ENCODE results near the gene WSB1. TPM values are rescaled to one million over a fixed set of nuclear protein-coding genes. Genes with fewer than 3 reads are reported as not detected.

The WSB1 gene
- total RNA-seq, 1 donor from 2014 or later: 521 TPM

- Histone ChIP-seq H4K20me1 (ENCODE audit: low read depth) (no peaks in the 10 kb centered on the region), H3K4me1 (no peaks in the 10 kb centered on the region), H3K4me2 (no peak overlapping the region), H3K27me3 (no peaks in the 10 kb centered on the region), H3F3A (ENCODE audit: low read depth) (peaks cover 20% of the 10 kb centered on the region), H3K4me3 (no peak overlapping the region), H3K9ac (no peak overlapping the region), H3K36me3 (peaks cover 16% of the 10 kb centered on the region), H3K27ac (no peak overlapping the region), H2AFZ (replicated peaks) (no peak overlapping the region), H3K9me3 (ENCODE audit: low read depth) (no peaks in the 10 kb centered on the region), H3K79me2 (ENCODE audit: low read depth) (no peaks in the 10 kb centered on the region)
- peaks cover 3% of the 10 kb centered on the region for H3K4me1 Mint-ChIP-seq
- H3K27me3 Mint-ChIP-seq (ENCODE audit: insufficient read depth, low read depth): peaks cover 3% of the 10 kb centered on the region
- DNase-seq (ENCODE audit: low spot score): no peak
- H3K27ac Mint-ChIP-seq: no peak overlapping the region
- H3K36me3 Mint-ChIP-seq: peaks cover 23% of the 10 kb centered on the region
- H3K4me3 Mint-ChIP-seq: no peak overlapping the region
- no peaks in the 10 kb centered on the region for H3K9me3 Mint-ChIP-seq
- TF ChIP-seq CTCF (IDR thresholded peaks at IDR 0.05) (no peak), EZH2phosphoT487 (IDR thresholded peaks at IDR 0.05) (no peak), EZH2 (IDR thresholded peaks at IDR 0.05) (no peak)
Observed at GRCh38 chr17:27318633-27319032, 24.7 kb downstream of the WSB1 start.

- Histone ChIP-seq H3K27me3 (no peaks in the 10 kb centered on the region), H3F3A (ENCODE audit: low read depth) (peaks cover 20% of the 10 kb centered on the region), H4K20me1 (ENCODE audit: low read depth) (no peaks in the 10 kb centered on the region), H3K79me2 (ENCODE audit: low read depth) (no peaks in the 10 kb centered on the region), H3K36me3 (peaks cover 9% of the 10 kb centered on the region), H3K9ac (no peak overlapping the region), H3K4me1 (no peaks in the 10 kb centered on the region), H2AFZ (replicated peaks) (no peak overlapping the region), H3K9me3 (ENCODE audit: low read depth) (no peaks in the 10 kb centered on the region), H3K4me2 (no peak overlapping the region), H3K27ac (no peak overlapping the region), H3K4me3 (no peak overlapping the region)
- Mint-ChIP-seq H3K4me3 (no peak overlapping the region), H3K27me3 (ENCODE audit: insufficient read depth, low read depth) (peaks cover 3% of the 10 kb centered on the region), H3K27ac (no peak overlapping the region), H3K36me3 (peaks cover 21% of the 10 kb centered on the region), H3K9me3 (no peaks in the 10 kb centered on the region), H3K4me1 (peaks cover 3% of the 10 kb centered on the region)
- TF ChIP-seq EZH2phosphoT487 (IDR thresholded peaks at IDR 0.05) (no peak), CTCF (IDR thresholded peaks at IDR 0.05) (no peak), EZH2 (IDR thresholded peaks at IDR 0.05) (no peak)
- no peak for DNase-seq (ENCODE audit: low spot score)
Observed at GRCh38 chr17:27319541-27320221, 25.8 kb downstream of the WSB1 start.

GRCh38 chr17:27320222-27320560 lies 26.3 kb downstream of the WSB1 start:
- no peak overlapping the region for H3K4me3 Mint-ChIP-seq
- Histone ChIP-seq H3K4me2 (no peak overlapping the region), H3K9ac (no peak overlapping the region), H3K27me3 (no peaks in the 10 kb centered on the region), H3K9me3 (ENCODE audit: low read depth) (no peaks in the 10 kb centered on the region), H2AFZ (replicated peaks) (no peak overlapping the region), H3F3A (ENCODE audit: low read depth) (peaks cover 20% of the 10 kb centered on the region), H4K20me1 (ENCODE audit: low read depth) (no peaks in the 10 kb centered on the region), H3K4me1 (no peaks in the 10 kb centered on the region), H3K79me2 (ENCODE audit: low read depth) (no peaks in the 10 kb centered on the region), H3K36me3 (peaks cover 9% of the 10 kb centered on the region), H3K27ac (no peak overlapping the region), H3K4me3 (no peak overlapping the region)
- TF ChIP-seq EZH2 (IDR thresholded peaks at IDR 0.05) (no peak), EZH2phosphoT487 (IDR thresholded peaks at IDR 0.05) (no peak), CTCF (IDR thresholded peaks at IDR 0.05) (no peak)
- peaks cover 18% of the 10 kb centered on the region for H3K36me3 Mint-ChIP-seq
- peaks cover 3% of the 10 kb centered on the region for H3K4me1 Mint-ChIP-seq
- peaks cover 3% of the 10 kb centered on the region for H3K27me3 Mint-ChIP-seq (ENCODE audit: insufficient read depth, low read depth)
- DNase-seq (ENCODE audit: low spot score): no peak
- H3K9me3 Mint-ChIP-seq: no peaks in the 10 kb centered on the region
- no peak overlapping the region for H3K27ac Mint-ChIP-seq

Measured in neural progenitor cell (in vitro differentiated cells).